GM12874 (cell line): ENCODE data around the gene DYRK1A.

ENCODE experiments used
- CTCF ChIP-seq: IDR thresholded peaks from 2 replicates; pipeline ENCODE4 v1.5.1; 2011; ENCODE audit warnings: low read depth, mild to moderate bottlenecking, control low read depth, low read length, moderate library complexity; ENCODE audit not compliant: insufficient read depth

The DYRK1A gene

GRCh38 chr21:37562920-37563640 lies 196.5 kb downstream of the DYRK1A start:
- TF ChIP-seq CTCF: no peak

- TF ChIP-seq CTCF: peak; percentile 48
These were observed 197.2 kb downstream of the DYRK1A start for GRCh38 chr21:37563641-37564340.

GRCh38 chr21:37564341-37564923 lies 197.9 kb downstream of the DYRK1A start:
- no peak for TF ChIP-seq CTCF

GRCh38 chr21:37564924-37565529 lies 198.5 kb downstream of the DYRK1A start:
- TF ChIP-seq CTCF: no peak

GRCh38 chr21:37565530-37566223 lies 199.1 kb downstream of the DYRK1A start:
- no peak for TF ChIP-seq CTCF

GRCh38 chr21:37566790-37567615 lies 200.4 kb downstream of the DYRK1A start:
- TF ChIP-seq CTCF: no peak
